OCI-LY7 (cell line): Measurements from ENCODE around the gene NTRK3. TPM values are rescaled to one million over a fixed set of nuclear protein-coding genes. Genes with fewer than 3 reads are reported as not detected.

ENCODE experiments used
- BruUV-seq: library from RNA; stranded (reverse); fragments of 400-500 nt; replicated peaks from 2 replicates; lab custom pipeline; 2021; lab: Mats Ljungman, UMichigan
- CTCF ChIA-PET: fragments of 300-600 bp; sonication (Branson Sonifier 250); formaldehyde crosslinking; loops from one replicate; lab custom pipeline; 2022; ENCODE audit warnings: antibody characterized with exemption; ENCODE audit not compliant: unreplicated experiment; lab: Charles Lee
- POLR2A ChIA-PET: fragments of 300-600 bp; sonication (Branson Sonifier 250); formaldehyde crosslinking; loops from one replicate; lab custom pipeline; 2022; ENCODE audit warnings: antibody characterized with exemption; lab: Charles Lee
- DNase-seq: peaks from one replicate; pipeline ENCODE4 v3.0.0-alpha.2; 2015; ENCODE audit warnings: low spot score
- H2AFZ ChIP-seq: fragments of 200-600 bp; sonication (generic), shearing (Covaris generic); 2 replicates; pipeline ENCODE4 v1.6.1; 2014; ENCODE audit warnings: mild to moderate bottlenecking, antibody characterized with exemption, low read length, moderate library complexity
- H3K27ac ChIP-seq: fragments of 200-600 bp; sonication (generic); 2 replicates; pipeline ENCODE4 v1.5.1; 2014; ENCODE audit warnings: mixed run types, low read depth, mild to moderate bottlenecking, moderate library complexity, low read length, inconsistent platforms; ENCODE audit not compliant: poor library complexity, severe bottlenecking
- H3K36me3 ChIP-seq: fragments of 200-600 bp; sonication (generic); 2 replicates; pipeline ENCODE4 v1.6.1; 2014; ENCODE audit warnings: mild to moderate bottlenecking, antibody characterized with exemption, low read length, moderate library complexity, mixed read lengths; ENCODE audit not compliant: insufficient read depth
- H3K4me1 ChIP-seq: fragments of 200-600 bp; sonication (generic); 2 replicates; pipeline ENCODE4 v1.5.1; 2014; ENCODE audit warnings: mild to moderate bottlenecking, low read length; ENCODE audit not compliant: insufficient read depth, poor library complexity, severe bottlenecking
- H3K4me2 ChIP-seq: fragments of 200-600 bp; sonication (generic); 2 replicates; pipeline ENCODE4 v1.6.1; 2014; ENCODE audit warnings: mild to moderate bottlenecking, low read length
- H3K4me3 ChIP-seq: fragments of 200-600 bp; sonication (generic); 2 replicates; pipeline ENCODE4 v1.5.1; 2014; ENCODE audit warnings: mild to moderate bottlenecking, low read depth, low read length; ENCODE audit not compliant: poor library complexity, severe bottlenecking
- H3K79me2 ChIP-seq: fragments of 200-600 bp; sonication (generic); 2 replicates; pipeline ENCODE4 v1.6.1; 2016; ENCODE audit warnings: low read depth, mild to moderate bottlenecking, low read length, moderate library complexity, mixed read lengths; ENCODE audit not compliant: insufficient read depth
- H3K9me2 ChIP-seq: fragments of 200-600 bp; sonication (generic); 2 replicates; pipeline ENCODE4 v1.6.1; 2016; ENCODE audit warnings: mild to moderate bottlenecking, low read length, mixed read lengths; ENCODE audit not compliant: insufficient read depth
- H3K9me3 ChIP-seq: fragments of 200-600 bp; sonication (generic); 2 replicates; pipeline ENCODE4 v1.6.1; 2014; ENCODE audit warnings: mild to moderate bottlenecking, mixed run types, low read length, mixed read lengths
- H4K20me1 ChIP-seq: fragments of 200-600 bp; sonication (generic); 2 replicates; pipeline ENCODE4 v1.6.1; 2014; ENCODE audit warnings: mild to moderate bottlenecking, antibody characterized with exemption, low read length, moderate library complexity, mixed read lengths; ENCODE audit not compliant: insufficient read depth
- EZH2phosphoT487 ChIP-seq: fragments of 200-600 bp; sonication (generic); IDR thresholded peaks from 2 replicates; pipeline ENCODE4 v1.6.1; 2018; ENCODE audit warnings: low read depth, borderline replicate concordance, mild to moderate bottlenecking, mixed run types, antibody characterized with exemption, low read length, moderate library complexity, mixed read lengths
- intact Hi-C: fragments of 100-400 bp; cut with micrococcal nuclease; formaldehyde crosslinking; loops from one replicate; pipeline ENCODE4 v1.10.0; 2022; ENCODE audit not compliant: unreplicated experiment
- total RNA-seq, 2 experiments: library from RNA; depleted of rRNA in 1 of 2; stranded (reverse); fragments of >200 nt in 1 of 2; shearing (Covaris generic) in 1 of 2; gene quantifications; 2 replicates each; pipeline ENCODE4 v1.2.3, GENCODE V29; 2014 to 2022
- TF ChIP-seq, protein P1 (sequence below): fragments of 200-600 bp; sonication (generic); conservative IDR thresholded peaks from 2 replicates; pipeline ENCODE4 v1.5.1; 2014; ENCODE audit warnings: mild to moderate bottlenecking, antibody characterized with exemption, low read length, moderate library complexity, mixed read lengths

The NTRK3 gene
- total RNA-seq, 2 experiments from 2014 or later: 0.50 to 2.5 TPM

DNA sequence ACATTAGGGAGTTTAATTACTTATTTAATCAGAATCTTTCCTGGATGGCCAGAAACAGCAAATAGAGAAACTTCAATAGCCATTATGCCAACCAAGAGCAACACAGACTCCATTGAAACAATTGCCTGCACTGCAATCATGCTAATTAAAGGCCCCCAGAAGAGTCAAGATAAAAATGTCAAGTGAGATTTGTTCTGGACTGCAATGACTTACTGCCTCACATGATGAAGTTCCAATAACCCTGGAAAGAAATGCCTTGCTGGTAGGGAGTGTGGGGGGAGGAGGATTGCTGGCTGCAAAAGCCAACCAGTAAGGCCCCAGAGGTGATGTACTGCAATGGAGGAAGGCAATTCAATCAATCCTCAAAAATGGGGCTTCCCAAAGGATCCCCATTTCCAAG is 257.9 kb downstream of the NTRK3 start:
- no peak overlapping the region for H2AFZ ChIP-seq
- no peak for DNase-seq
- no peaks in the 10 kb centered on the region for H3K9me2 ChIP-seq
- CTCF ChIA-PET: no interaction called here
- BruUV-seq: no TSS peak
- no peaks in the 10 kb centered on the region for H3K9me3 ChIP-seq
- no peaks in the 10 kb centered on the region for H3K79me2 ChIP-seq
- no peak overlapping the region for H3K27ac ChIP-seq
- no peaks in the 10 kb centered on the region for H3K36me3 ChIP-seq
- POLR2A ChIA-PET: no interaction called here
- intact Hi-C loops: no loop called here
- no peak overlapping the region for H3K4me2 ChIP-seq
- H4K20me1 ChIP-seq: no peaks in the 10 kb centered on the region
- no peak overlapping the region for H3K4me3 ChIP-seq
- H3K4me1 ChIP-seq: no peaks in the 10 kb centered on the region
- TF ChIP-seq, protein P1, sequence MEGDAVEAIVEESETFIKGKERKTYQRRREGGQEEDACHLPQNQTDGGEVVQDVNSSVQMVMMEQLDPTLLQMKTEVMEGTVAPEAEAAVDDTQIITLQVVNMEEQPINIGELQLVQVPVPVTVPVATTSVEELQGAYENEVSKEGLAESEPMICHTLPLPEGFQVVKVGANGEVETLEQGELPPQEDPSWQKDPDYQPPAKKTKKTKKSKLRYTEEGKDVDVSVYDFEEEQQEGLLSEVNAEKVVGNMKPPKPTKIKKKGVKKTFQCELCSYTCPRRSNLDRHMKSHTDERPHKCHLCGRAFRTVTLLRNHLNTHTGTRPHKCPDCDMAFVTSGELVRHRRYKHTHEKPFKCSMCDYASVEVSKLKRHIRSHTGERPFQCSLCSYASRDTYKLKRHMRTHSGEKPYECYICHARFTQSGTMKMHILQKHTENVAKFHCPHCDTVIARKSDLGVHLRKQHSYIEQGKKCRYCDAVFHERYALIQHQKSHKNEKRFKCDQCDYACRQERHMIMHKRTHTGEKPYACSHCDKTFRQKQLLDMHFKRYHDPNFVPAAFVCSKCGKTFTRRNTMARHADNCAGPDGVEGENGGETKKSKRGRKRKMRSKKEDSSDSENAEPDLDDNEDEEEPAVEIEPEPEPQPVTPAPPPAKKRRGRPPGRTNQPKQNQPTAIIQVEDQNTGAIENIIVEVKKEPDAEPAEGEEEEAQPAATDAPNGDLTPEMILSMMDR: no peak
- TF ChIP-seq EZH2phosphoT487: no peak

DNA sequence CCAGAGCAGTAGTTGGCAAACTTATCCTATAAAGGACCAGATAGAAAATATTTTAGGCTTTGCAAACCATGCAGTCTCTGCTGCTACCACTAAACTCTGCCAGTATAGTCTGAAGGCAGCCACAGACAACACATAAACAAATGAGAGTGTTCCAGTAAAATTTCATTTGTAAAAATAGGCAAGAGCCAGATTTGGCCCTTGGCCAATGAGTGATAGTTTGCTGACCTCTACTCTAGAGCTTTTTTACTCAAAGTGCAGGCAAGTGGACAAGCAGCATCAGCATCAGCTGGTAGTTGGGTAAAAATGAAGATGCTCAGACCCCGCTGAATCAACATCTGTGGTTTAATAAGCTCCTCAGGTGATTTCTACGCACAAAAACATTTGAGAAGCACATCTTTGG is 269.8 kb downstream of the NTRK3 start:
- Histone ChIP-seq H4K20me1 (no peaks in the 10 kb centered on the region), H2AFZ (no peak overlapping the region), H3K9me3 (no peaks in the 10 kb centered on the region), H3K4me3 (no peak overlapping the region), H3K79me2 (no peaks in the 10 kb centered on the region), H3K27ac (no peak overlapping the region), H3K9me2 (no peaks in the 10 kb centered on the region), H3K4me2 (no peak overlapping the region), H3K36me3 (no peaks in the 10 kb centered on the region), H3K4me1 (no peaks in the 10 kb centered on the region)
- CTCF ChIA-PET: no interaction called here
- intact Hi-C loops: no loop called here
- no peak for DNase-seq
- POLR2A ChIA-PET: no interaction called here
- no TSS peak for BruUV-seq
- no peak for TF ChIP-seq EZH2phosphoT487
- TF ChIP-seq, protein P1: no peak

DNA sequence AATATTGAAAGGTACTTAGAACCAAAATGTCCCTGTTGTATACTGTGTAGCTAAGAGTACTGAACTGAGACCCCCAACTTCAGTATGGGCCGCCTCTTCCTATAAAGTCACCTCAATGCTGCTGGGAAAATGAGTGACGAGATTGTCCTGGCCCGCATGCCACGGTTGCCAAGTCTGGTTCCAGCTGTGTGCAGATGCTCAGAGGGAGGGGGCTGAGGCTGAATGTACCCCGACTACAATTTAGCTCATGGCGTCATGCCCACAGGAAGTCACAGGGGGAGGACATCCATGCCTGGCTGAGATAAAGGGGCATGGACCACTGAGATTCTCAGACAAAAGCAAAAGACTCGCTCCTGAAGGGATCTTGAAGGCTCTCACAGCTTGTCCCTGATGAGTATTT is 271.1 kb downstream of the NTRK3 start:
- Histone ChIP-seq H3K9me3 (no peaks in the 10 kb centered on the region), H2AFZ (no peak overlapping the region), H3K4me2 (no peak overlapping the region), H3K36me3 (no peaks in the 10 kb centered on the region), H3K9me2 (no peaks in the 10 kb centered on the region), H3K4me3 (no peak overlapping the region), H3K4me1 (no peaks in the 10 kb centered on the region), H3K79me2 (no peaks in the 10 kb centered on the region), H4K20me1 (no peaks in the 10 kb centered on the region), H3K27ac (no peak overlapping the region)
- intact Hi-C loops: no loop called here
- TF ChIP-seq, protein P1: no peak
- DNase-seq: no peak
- ChIA-PET POLR2A (interaction anchor here (0.6 kb wide), 1 partner anchor 47 kb away, joined by 3 read pairs; no protein-coding TSS in a partner anchor), CTCF (no interaction called here)
- no TSS peak for BruUV-seq
